ENCODE data around the gene SLC35F3. TPM values are rescaled to one million over a fixed set of nuclear protein-coding genes. Genes with fewer than 3 reads are reported as not detected.

The SLC35F3 gene
- total RNA-seq, 1 experiment from 2014 or later: 19.1 TPM

- Histone ChIP-seq H3K4me3 (ENCODE audit: low read depth in 2 of 2, low read length in 2 of 2) (no peak overlapping the region), H3K9me3 (ENCODE audit: control insufficient read depth, insufficient read depth, low read depth, low read length) (peaks cover 8% of the 10 kb centered on the region), H3K27ac (ENCODE audit: low read length) (no peak overlapping the region), H3K36me3 (ENCODE audit: control insufficient read depth, insufficient read depth, low read length) (no peaks in the 10 kb centered on the region), H3K4me1 (ENCODE audit: control insufficient read depth, insufficient read depth, low read length) (no peaks in the 10 kb centered on the region), H3K27me3 (ENCODE audit: control insufficient read depth, insufficient read depth, low read length) (no peaks in the 10 kb centered on the region)
- DNase-seq (ENCODE audit: low read depth, low spot score) (no peak), ATAC-seq (no peak)
- CTCF ChIA-PET: no interaction called here
- TF ChIP-seq CTCF (IDR thresholded peaks at IDR 0.05): no peak
- no peak for TF ChIP-seq SIN3A (IDR thresholded peaks at IDR 0.05; ENCODE audit: borderline replicate concordance, insufficient read depth, low read depth, low read length)
- TF ChIP-seq POLR2AphosphoS5 (IDR thresholded peaks at IDR 0.05; ENCODE audit: low read depth, low read length): no peak
- TF ChIP-seq TCF7L2 (IDR thresholded peaks at IDR 0.05; ENCODE audit: low read depth, low read length): no peak
- TF ChIP-seq, protein P1, sequence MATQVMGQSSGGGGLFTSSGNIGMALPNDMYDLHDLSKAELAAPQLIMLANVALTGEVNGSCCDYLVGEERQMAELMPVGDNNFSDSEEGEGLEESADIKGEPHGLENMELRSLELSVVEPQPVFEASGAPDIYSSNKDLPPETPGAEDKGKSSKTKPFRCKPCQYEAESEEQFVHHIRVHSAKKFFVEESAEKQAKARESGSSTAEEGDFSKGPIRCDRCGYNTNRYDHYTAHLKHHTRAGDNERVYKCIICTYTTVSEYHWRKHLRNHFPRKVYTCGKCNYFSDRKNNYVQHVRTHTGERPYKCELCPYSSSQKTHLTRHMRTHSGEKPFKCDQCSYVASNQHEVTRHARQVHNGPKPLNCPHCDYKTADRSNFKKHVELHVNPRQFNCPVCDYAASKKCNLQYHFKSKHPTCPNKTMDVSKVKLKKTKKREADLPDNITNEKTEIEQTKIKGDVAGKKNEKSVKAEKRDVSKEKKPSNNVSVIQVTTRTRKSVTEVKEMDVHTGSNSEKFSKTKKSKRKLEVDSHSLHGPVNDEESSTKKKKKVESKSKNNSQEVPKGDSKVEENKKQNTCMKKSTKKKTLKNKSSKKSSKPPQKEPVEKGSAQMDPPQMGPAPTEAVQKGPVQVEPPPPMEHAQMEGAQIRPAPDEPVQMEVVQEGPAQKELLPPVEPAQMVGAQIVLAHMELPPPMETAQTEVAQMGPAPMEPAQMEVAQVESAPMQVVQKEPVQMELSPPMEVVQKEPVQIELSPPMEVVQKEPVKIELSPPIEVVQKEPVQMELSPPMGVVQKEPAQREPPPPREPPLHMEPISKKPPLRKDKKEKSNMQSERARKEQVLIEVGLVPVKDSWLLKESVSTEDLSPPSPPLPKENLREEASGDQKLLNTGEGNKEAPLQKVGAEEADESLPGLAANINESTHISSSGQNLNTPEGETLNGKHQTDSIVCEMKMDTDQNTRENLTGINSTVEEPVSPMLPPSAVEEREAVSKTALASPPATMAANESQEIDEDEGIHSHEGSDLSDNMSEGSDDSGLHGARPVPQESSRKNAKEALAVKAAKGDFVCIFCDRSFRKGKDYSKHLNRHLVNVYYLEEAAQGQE (IDR thresholded peaks at IDR 0.05; ENCODE audit: insufficient read depth in 1 of 2, low read depth in 2 of 2, low read length in 1 of 2): no peak
- POLR2A ChIA-PET: no interaction called here
- in situ Hi-C loops (cut with HindIII; ENCODE audit: low pct_unique_long_range_greater_than_20kb, low sequenced_read_pairs): no loop called here
- intact Hi-C loops (cut with micrococcal nuclease; ENCODE audit: unreplicated experiment): no loop called here
- BruUV-seq (replicated peaks): no TSS peak
Observed at GRCh38 chr1:234342774-234343173, 438.3 kb downstream of the SLC35F3 start.

DNA sequence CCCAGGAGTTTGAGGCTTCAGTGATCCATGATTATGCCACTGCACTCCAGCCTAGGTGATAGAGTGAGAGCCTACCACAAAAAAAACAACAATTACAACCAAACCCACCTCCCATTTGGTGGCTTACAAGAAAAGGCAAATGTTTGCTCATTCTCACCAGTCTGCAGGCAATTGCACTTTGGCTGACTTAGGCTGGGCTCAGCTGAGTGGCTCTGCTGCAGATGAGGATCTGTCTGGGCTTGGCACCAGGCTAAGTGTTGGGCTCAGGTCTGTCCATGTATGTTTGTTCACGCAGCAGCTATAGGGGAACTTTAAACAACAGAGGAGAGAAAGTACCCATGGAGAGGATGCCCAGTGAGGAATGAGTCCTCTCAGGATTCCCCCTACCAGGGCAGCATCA, 440.8 kb downstream of the SLC35F3 start:
- DNase-seq (ENCODE audit: low read depth, low spot score) (no peak), ATAC-seq (no peak)
- intact Hi-C loops (cut with micrococcal nuclease; ENCODE audit: unreplicated experiment) (no loop called here), in situ Hi-C loops (cut with HindIII; ENCODE audit: low pct_unique_long_range_greater_than_20kb, low sequenced_read_pairs) (no loop called here)
- POLR2A ChIA-PET: no interaction called here
- Histone ChIP-seq H3K4me1 (ENCODE audit: control insufficient read depth, insufficient read depth, low read length) (no peaks in the 10 kb centered on the region), H3K4me3 (ENCODE audit: low read depth in 2 of 2, low read length in 2 of 2) (no peak overlapping the region), H3K36me3 (ENCODE audit: control insufficient read depth, insufficient read depth, low read length) (no peaks in the 10 kb centered on the region), H3K27ac (ENCODE audit: low read length) (no peak overlapping the region), H3K9me3 (ENCODE audit: control insufficient read depth, insufficient read depth, low read depth, low read length) (no peaks in the 10 kb centered on the region), H3K27me3 (ENCODE audit: control insufficient read depth, insufficient read depth, low read length) (no peaks in the 10 kb centered on the region)
- TF ChIP-seq POLR2AphosphoS5 (IDR thresholded peaks at IDR 0.05; ENCODE audit: low read depth, low read length): no peak
- TF ChIP-seq SIN3A (IDR thresholded peaks at IDR 0.05; ENCODE audit: borderline replicate concordance, insufficient read depth, low read depth, low read length): no peak
- TF ChIP-seq TCF7L2 (IDR thresholded peaks at IDR 0.05; ENCODE audit: low read depth, low read length): no peak
- TF ChIP-seq, protein P1 (IDR thresholded peaks at IDR 0.05; ENCODE audit: insufficient read depth in 1 of 2, low read depth in 2 of 2, low read length in 1 of 2): no peak
- no peak for TF ChIP-seq CTCF (IDR thresholded peaks at IDR 0.05)
- BruUV-seq (replicated peaks): no TSS peak
- CTCF ChIA-PET: no interaction called here
